ENCODE data around the gene CPLX1.

GRCh38 chr4:763922-764321 is 62.0 kb downstream of the CPLX1 start:
- TF ChIP-seq CTCF (IDR thresholded peaks at IDR 0.05) (no peak), TEAD1 (CRISPR knock-in tag; IDR thresholded peaks at IDR 0.05) (no peak), MAX (CRISPR knock-in tag; IDR thresholded peaks at IDR 0.05) (no peak), USF1 (CRISPR knock-in tag; IDR thresholded peaks at IDR 0.05) (no peak), NR2C2 (CRISPR knock-in tag; IDR thresholded peaks at IDR 0.05) (no peak)
